ENCODE data around the gene CFD.

DNA sequence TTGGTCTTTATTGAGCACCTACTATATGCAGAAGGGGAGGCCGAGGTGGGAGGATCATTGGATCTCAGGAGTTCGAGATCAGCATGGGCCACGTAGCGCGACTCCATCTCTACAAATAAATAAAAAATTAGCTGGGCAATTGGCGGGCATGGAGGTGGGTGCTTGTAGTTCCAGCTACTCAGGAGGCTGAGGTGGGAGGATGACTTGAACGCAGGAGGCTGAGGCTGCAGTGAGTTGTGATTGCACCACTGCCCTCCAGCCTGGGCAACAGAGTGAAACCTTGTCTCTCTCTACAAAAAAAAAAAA is 3.8 kb downstream of the CFD start:
- no peak for TF ChIP-seq ZNF48 (tag by site-specific recombination; IDR thresholded peaks at IDR 0.05)
- no peak for TF ChIP-seq ZNF645 (tag by site-specific recombination; IDR thresholded peaks at IDR 0.05)
- 0 out of 2 replicates have a peak, but pooled peaks have one; percentile 10 for TF ChIP-seq KLF8 (tag by site-specific recombination; IDR thresholded peaks at IDR 0.05)
- no peak for TF ChIP-seq HOXA7 (CRISPR knock-in tag; IDR thresholded peaks at IDR 0.05; ENCODE audit: borderline replicate concordance)
- TF ChIP-seq CTCF (tag by site-specific recombination; IDR thresholded peaks at IDR 0.05), result no peak
- no peak for TF ChIP-seq ZNF274 (IDR thresholded peaks at IDR 0.05; ENCODE audit: low read length)
- no peak for TF ChIP-seq ZNF274 (tag by site-specific recombination; IDR thresholded peaks at IDR 0.05; ENCODE audit: borderline replicate concordance)
- TF ChIP-seq REST (tag by site-specific recombination; IDR thresholded peaks at IDR 0.05), result no peak
